GM18511 (cell line): Measurements from ENCODE around the gene ETS1.

ENCODE experiments used
- ATAC-seq: cut with Tn5 transposase; IDR thresholded peaks from one replicate; pipeline ENCODE4 v1.9.1; 2021; ENCODE audit warnings: mild to moderate bottlenecking, moderate library complexity; ENCODE audit not compliant: unreplicated experiment

Gene ETS1

DNA sequence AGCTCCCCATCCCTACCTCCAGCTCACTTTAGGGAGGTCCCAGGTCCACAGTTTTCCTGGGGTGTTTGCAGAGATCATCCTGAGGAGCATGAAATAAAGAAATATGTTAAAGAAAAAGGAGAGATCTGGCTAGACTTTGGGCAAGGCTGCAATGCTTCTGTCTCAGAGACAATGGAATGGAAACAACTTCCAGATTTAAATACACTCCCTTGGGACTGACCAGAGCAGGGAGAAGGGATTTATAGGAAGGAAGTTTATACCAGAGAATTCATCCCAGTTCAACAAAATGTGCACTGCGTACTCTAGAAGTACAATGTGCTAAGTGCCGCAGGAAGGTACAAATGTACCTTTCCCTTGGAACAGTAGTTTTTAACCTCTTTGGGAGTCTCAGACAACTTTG lies 40.4 kb downstream of the ETS1 start:
- ATAC-seq = no peak

- ATAC-seq = no peak
These were observed 42.8 kb downstream of the ETS1 start for GRCh38 chr11:128544471-128545051.

DNA sequence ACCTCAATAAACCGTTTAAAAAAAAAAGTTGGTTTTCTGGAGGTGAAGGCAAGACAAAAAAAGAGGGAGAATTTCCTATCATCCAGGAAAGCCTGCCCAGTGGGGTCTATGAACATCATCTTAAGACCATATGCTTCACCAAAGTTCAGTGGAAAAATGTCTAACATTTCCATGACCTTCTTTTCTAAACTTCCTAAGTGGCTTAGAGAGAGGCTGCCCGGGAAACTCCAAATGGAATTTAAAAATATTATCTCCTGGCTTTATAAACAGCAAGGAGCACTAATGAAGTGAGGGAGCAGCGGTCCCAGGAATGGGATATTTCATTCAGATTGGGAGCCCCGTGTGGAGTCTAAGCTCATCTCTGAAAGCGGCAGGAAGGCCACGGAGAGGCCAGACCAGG lies 46.9 kb downstream of the ETS1 start:
- no peak for ATAC-seq

DNA sequence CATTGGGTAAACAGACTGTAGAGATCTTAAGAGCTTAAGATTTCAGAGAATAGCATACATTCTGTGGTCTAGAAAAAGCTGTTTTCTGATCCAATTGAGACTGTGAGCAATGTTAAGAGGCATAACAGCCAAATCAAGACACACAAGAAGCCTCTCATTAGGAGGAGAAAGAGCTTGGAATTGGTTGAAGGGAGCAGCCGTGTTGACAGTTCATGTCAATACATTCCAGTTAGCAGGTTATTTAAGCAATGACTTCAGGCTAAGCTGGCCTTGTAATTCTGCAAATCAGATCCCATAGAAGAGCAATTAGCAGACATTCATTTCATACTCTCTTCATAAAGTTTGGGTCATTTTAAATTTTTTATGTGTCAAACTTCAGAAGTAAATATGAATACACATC lies 50.9 kb downstream of the ETS1 start:
- no peak for ATAC-seq

DNA sequence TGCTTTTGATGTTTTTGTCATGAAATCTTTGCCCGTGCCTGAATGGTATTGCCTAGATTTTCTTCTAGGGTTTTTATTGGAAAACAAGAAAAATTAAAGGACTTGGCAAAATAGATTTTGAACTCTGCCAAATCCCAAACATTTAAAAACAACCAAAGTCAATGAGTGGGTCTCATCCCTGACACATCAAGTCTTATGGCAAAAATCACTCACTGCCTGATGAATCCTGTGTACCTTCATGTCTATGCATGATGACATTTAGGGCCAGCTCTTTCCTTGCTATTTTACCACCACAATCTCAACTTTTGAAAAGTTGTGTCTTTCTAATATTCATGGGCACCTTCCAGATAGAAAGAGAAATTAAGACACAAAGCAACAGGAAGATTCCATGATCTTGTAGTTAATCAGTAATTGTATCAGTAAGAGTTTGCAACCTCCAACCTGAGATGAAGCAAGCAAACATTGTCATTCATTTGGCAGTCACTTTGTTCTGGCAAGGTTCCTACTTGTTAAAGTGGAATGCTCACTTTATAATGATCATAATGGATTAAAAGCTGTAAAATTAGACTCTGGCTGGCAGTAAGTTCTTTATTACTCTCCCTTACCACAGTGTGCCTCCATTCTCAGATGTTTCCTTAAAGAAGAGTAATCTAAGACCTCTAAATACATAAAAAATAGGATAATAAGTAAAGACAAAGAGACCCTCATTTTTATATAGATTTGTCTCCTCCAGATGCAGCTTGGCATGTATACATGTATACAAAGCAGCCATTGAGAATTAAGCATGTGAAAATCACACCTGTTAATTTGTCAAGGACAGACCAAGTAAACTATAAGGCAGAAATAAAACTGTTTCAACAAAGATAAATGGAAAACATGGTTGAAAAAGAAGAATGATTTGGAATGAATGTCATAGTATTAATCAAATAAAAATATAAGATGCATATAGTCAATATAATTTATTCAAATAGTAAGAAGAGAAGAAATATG lies 51.6 kb downstream of the ETS1 start:
- no peak for ATAC-seq

DNA sequence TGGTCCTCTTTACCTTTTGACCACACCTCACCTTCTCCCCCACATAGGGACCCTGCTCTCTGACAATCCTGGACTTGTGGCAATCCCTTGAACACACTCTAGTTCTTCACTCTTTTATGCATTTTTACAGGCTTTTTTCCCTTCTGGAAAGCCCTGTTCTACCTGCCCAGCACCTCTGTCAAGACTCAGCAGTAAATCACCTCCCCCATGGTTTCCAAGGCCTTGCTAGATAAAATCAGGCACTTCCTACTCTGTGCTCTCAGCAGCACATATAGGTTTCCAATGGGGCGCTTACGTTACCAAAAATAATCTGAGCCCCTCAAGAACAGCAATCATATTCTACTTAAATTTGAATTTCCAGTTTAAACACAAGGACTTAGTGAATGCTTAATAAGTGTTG lies 53.9 kb downstream of the ETS1 start:
- ATAC-seq = no peak

GRCh38 chr11:128532572-128533091 lies 54.7 kb downstream of the ETS1 start:
- ATAC-seq = no peak

GRCh38 chr11:128532016-128532571 lies 55.3 kb downstream of the ETS1 start:
- ATAC-seq = no peak

GRCh38 chr11:128531588-128531987 lies 55.8 kb downstream of the ETS1 start:
- no peak for ATAC-seq

DNA sequence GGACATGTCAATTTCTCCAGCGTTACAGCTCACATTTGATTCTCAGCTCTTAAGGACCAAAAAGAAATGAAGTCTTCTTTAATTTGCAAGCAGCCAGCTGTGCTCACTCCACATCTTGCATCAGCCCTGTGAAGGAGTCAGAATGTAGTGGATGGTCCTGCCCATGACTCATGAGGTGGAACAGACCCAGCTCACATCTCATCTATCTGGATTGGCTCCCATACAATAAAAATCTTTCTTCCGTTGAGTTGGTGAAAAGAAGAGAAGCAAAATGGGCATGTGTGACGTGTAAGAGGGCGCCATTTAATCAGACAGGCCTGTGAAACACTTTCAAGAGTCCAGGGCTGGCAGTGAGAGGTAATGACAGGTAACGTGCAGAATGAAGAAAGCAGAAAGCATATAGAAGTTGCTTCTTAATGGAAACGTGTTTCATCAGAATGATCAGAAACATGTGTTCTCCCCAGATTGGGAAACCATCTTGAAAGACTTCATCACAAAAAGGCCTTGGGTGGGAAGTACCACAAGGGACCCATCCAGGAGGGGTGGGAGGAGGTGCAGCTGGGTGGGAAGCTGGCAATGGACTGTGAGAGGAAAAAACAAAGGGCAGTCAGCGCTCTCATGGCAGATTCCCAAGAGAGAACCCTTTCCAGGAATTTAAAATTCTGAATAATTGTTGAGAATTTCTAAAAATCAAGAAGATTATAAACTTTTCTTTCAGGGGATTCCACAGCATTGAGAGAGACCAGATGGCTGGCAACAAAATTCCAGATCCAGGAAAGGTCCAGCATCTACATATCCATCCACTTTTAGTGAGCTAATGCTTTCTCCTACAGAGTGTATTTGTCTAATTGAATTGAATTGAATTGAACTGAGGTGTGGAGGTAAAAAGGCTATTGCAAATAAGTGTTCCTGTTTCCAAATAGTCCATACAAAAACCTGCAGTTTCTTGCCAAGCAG lies 57.0 kb downstream of the ETS1 start:
- no peak for ATAC-seq

- no peak for ATAC-seq
These were observed 59.1 kb downstream of the ETS1 start for GRCh38 chr11:128528294-128528693.

GRCh38 chr11:128527046-128527445 lies 60.3 kb downstream of the ETS1 start:
- no peak for ATAC-seq

DNA sequence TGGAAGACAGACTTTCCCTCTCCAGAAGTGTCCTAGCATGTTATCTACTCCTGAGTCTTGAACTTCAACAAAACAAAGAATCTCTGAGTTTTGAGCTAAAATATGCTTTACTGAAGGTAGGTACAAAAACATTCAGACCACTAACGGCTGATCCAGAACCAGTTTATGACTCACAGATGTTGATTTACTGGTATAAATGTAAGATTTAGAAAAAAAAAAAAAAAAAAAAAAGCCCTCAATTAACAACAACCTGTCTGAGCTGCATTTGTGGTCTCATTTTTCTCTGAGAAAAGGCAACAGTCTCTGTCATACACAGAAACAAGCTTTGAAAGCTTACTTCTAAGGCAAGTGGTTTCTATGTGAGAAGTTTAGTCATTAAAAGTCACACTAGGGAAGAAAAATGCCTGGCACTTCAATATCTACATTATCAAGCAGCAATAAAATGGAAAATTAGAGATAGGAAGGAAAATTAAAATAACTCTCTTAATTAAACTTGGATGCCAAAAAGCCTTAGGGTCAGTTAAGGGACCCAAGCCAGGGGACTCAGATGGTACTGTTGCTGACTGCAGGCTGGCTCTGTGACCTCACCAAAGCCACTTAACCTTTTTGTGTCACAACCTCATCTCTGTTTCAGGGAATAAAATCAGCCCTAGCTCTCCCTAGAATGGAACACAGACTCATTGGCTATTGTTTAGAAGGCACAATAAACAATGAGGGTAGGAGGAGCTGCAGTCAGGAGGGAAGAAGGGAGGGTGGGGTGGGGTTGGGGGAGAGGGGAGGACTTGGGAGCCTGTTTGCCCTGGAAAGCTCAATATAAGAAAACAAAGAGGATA lies 61.7 kb downstream of the ETS1 start:
- ATAC-seq = no peak

- no peak for ATAC-seq
These were observed 63.2 kb downstream of the ETS1 start for GRCh38 chr11:128524172-128524571.

- ATAC-seq = no peak
These were observed 63.7 kb downstream of the ETS1 start for GRCh38 chr11:128523641-128524040.

DNA sequence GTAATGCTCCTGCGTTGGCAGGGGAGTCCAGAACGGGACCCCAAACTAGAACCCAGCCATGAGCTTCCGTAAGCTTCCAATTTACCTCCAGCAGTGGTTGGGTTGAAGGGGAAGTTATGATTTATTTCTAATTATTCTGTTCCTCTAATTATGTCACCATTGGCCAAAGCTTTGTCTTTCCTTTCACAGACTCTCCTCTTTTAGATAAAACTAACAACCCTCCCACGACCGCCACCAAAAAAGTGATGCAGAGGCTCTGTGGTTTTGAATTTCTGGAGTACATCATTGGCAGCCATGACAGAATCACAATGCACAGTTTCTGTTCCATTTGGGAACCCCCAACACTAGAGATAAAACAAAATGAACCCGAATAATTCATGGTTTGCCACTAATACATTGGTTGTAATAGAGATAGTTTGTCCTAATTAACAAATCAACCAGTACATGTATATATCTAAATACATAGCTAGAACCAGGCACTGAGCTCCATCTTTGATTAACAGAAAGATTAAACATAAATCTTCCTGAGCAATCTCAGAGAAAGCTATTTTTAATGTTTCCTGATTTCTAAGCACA lies 64.3 kb downstream of the ETS1 start:
- peak; percentile 6 for ATAC-seq

- ATAC-seq = peak; percentile 78
These were observed 65.1 kb downstream of the ETS1 start for GRCh38 chr11:128522055-128522942.

DNA sequence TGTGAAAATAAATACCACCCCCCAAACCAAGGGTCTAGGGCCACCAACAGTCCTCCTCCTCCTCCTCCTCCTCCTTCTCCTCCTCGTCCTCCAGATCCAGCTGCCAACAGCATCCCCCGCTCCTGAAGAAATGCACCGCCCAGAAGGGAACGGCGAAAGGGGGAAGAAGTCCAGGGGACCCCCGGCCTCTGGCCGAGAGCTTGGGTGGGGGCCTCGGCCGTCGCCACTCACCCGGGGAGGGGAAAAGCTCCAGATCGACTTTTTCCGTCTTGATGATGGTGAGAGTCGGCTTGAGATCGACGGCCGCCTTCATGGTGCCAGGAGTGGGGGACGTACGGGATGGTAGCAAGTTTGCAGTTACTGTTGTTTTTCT lies 65.7 kb downstream of the ETS1 start:
- no peak for ATAC-seq
